ENCODE measurements around the gene KCNA10. TPM values are rescaled to one million over a fixed set of nuclear protein-coding genes. Genes with fewer than 3 reads are reported as not detected.
A peak's percentile ranks its signal among the peaks of the same experiment; 100 is the strongest.

Gene KCNA10
- total RNA-seq, result not detected

- Mint-ChIP-seq H3K4me1 (ENCODE audit: low read depth) (no peaks in the 10 kb centered on the region), H3K36me3 (ENCODE audit: low read depth) (no peaks in the 10 kb centered on the region), H3K9me3 (no peaks in the 10 kb centered on the region), H3K27ac (no peak within 1 kb of the TSS), H3K27me3 (ENCODE audit: low read depth) (peaks cover 13% of the 10 kb centered on the region), H3K4me3 (no peak within 1 kb of the TSS)
- CTCF ChIA-PET, result interaction anchor here (1.4 to 10.3 kb wide), 4 partner anchors 24 to 265 kb away, joined by 4 to 105 read pairs (median 8); no protein-coding TSS in a partner anchor
- intact Hi-C loops (cut with micrococcal nuclease), result no loop called here
- DNase-seq, result no peak
Measured at GRCh38 chr1:110519125-110519810, at the start of gene KCNA10. TSS of gene KCNA10 (minus strand) at chr1:110519175. CDS start at chr1:110518787, 388 bp downstream.

- Mint-ChIP-seq H3K9me3 (no peaks in the 10 kb centered on the region), H3K36me3 (ENCODE audit: low read depth) (no peaks in the 10 kb centered on the region), H3K4me3 (no peak overlapping the region), H3K27me3 (ENCODE audit: low read depth) (peaks cover 18% of the 10 kb centered on the region), H3K4me1 (ENCODE audit: low read depth) (no peaks in the 10 kb centered on the region), H3K27ac (no peak overlapping the region)
- CTCF ChIA-PET, result interaction anchor here (2.0 kb wide), 1 partner anchor 52 kb away, joined by 5 read pairs; no protein-coding TSS in a partner anchor
- intact Hi-C loops (cut with micrococcal nuclease), result no loop called here
- DNase-seq, result no peak
Measured at GRCh38 chr1:110566836-110567235, 47.9 kb upstream of the KCNA10 start.

- no peaks in the 10 kb centered on the region for H3K9me3 Mint-ChIP-seq
- H3K27me3 Mint-ChIP-seq (ENCODE audit: low read depth), result peaks cover 12% of the 10 kb centered on the region
Measured at GRCh38 chr1:110565565-110565964, 46.6 kb upstream of the KCNA10 start.

GRCh38 chr1:110563089-110563488 is 44.1 kb upstream of the KCNA10 start:
- Mint-ChIP-seq H3K27me3 (ENCODE audit: low read depth) (peaks cover 10% of the 10 kb centered on the region), H3K27ac (no peak overlapping the region), H3K9me3 (no peaks in the 10 kb centered on the region), H3K36me3 (ENCODE audit: low read depth) (no peaks in the 10 kb centered on the region), H3K4me1 (ENCODE audit: low read depth) (no peaks in the 10 kb centered on the region), H3K4me3 (no peak overlapping the region)
- no peak for DNase-seq
- CTCF ChIA-PET, result interaction anchor here (0.6 kb wide), 1 partner anchor 220 kb away, joined by 3 read pairs; no protein-coding TSS in a partner anchor
- intact Hi-C loops (cut with micrococcal nuclease), result no loop called here

More at GRCh38 chr1:110565565-110565964, 46.6 kb upstream of the KCNA10 start:
- Mint-ChIP-seq H3K4me3 (no peak overlapping the region), H3K36me3 (ENCODE audit: low read depth) (no peaks in the 10 kb centered on the region), H3K27ac (no peak overlapping the region), H3K4me1 (ENCODE audit: low read depth) (no peaks in the 10 kb centered on the region)
- CTCF ChIA-PET, result no interaction called here
- intact Hi-C loops (cut with micrococcal nuclease), result no loop called here
- DNase-seq, result no peak

GRCh38 chr1:110561596-110561995 is 42.6 kb upstream of the KCNA10 start:
- no peaks in the 10 kb centered on the region for H3K36me3 Mint-ChIP-seq (ENCODE audit: low read depth)

GRCh38 chr1:110559157-110559556 is 40.2 kb upstream of the KCNA10 start:
- H3K27me3 Mint-ChIP-seq (ENCODE audit: low read depth), result peaks cover 28% of the 10 kb centered on the region
- intact Hi-C loops (cut with micrococcal nuclease), result no loop called here
- H3K36me3 Mint-ChIP-seq (ENCODE audit: low read depth), result no peaks in the 10 kb centered on the region
- peak; percentile 12 for DNase-seq
- CTCF ChIA-PET, result no interaction called here
- H3K4me3 Mint-ChIP-seq, result no peak overlapping the region
- no peak overlapping the region for H3K27ac Mint-ChIP-seq
- H3K9me3 Mint-ChIP-seq, result no peaks in the 10 kb centered on the region
- peaks cover 3% of the 10 kb centered on the region for H3K4me1 Mint-ChIP-seq (ENCODE audit: low read depth)

More at GRCh38 chr1:110561596-110561995, 42.6 kb upstream of the KCNA10 start:
- Mint-ChIP-seq H3K27ac (no peak overlapping the region), H3K4me3 (no peak overlapping the region), H3K9me3 (no peaks in the 10 kb centered on the region), H3K27me3 (ENCODE audit: low read depth) (peaks cover 14% of the 10 kb centered on the region), H3K4me1 (ENCODE audit: low read depth) (no peaks in the 10 kb centered on the region)
- CTCF ChIA-PET, result interaction anchor here (1.3 kb wide), 1 partner anchor 52 kb away, joined by 3 read pairs; no protein-coding TSS in a partner anchor
- no peak for DNase-seq
- intact Hi-C loops (cut with micrococcal nuclease), result no loop called here

- Mint-ChIP-seq H3K4me1 (ENCODE audit: low read depth) (peaks cover 3% of the 10 kb centered on the region), H3K27me3 (ENCODE audit: low read depth) (peaks cover 39% of the 10 kb centered on the region), H3K4me3 (no peak overlapping the region), H3K9me3 (no peaks in the 10 kb centered on the region), H3K27ac (no peak overlapping the region), H3K36me3 (ENCODE audit: low read depth) (no peaks in the 10 kb centered on the region)
- intact Hi-C loops (cut with micrococcal nuclease), result no loop called here
- no peak for DNase-seq
- CTCF ChIA-PET, result interaction anchor here (0.7 to 2.9 kb wide), 4 partner anchors 25 to 208 kb away, joined by 3 to 18 read pairs (median 6); no protein-coding TSS in a partner anchor
Measured at GRCh38 chr1:110557481-110557880, 38.5 kb upstream of the KCNA10 start.

GRCh38 chr1:110556471-110556807 is 37.5 kb upstream of the KCNA10 start:
- no peak overlapping the region for H3K4me3 Mint-ChIP-seq

GRCh38 chr1:110555807-110556470 is 37.0 kb upstream of the KCNA10 start:
- CTCF ChIA-PET, result interaction anchor here (0.7 to 3.1 kb wide), 21 partner anchors 11 to 231 kb away, joined by 3 to 18 read pairs (median 5); partner anchors contain the start of gene KCNA2
- DNase-seq, result no peak
- Mint-ChIP-seq H3K4me1 (ENCODE audit: low read depth) (peaks cover 3% of the 10 kb centered on the region), H3K4me3 (no peak overlapping the region), H3K27me3 (ENCODE audit: low read depth) (peaks cover 41% of the 10 kb centered on the region), H3K27ac (no peak overlapping the region), H3K36me3 (ENCODE audit: low read depth) (no peaks in the 10 kb centered on the region), H3K9me3 (no peaks in the 10 kb centered on the region)
- intact Hi-C loops (cut with micrococcal nuclease), result loop anchor here (1.0 kb wide), 2 partner anchors 59 to 227 kb away; no protein-coding TSS in a partner anchor

More at GRCh38 chr1:110556471-110556807, 37.5 kb upstream of the KCNA10 start:
- Mint-ChIP-seq H3K36me3 (ENCODE audit: low read depth) (no peaks in the 10 kb centered on the region), H3K27me3 (ENCODE audit: low read depth) (peaks cover 39% of the 10 kb centered on the region), H3K27ac (no peak overlapping the region), H3K9me3 (no peaks in the 10 kb centered on the region), H3K4me1 (ENCODE audit: low read depth) (peaks cover 3% of the 10 kb centered on the region)
- intact Hi-C loops (cut with micrococcal nuclease), result no loop called here
- DNase-seq, result no peak
- CTCF ChIA-PET, result interaction anchor here (0.8 to 3.1 kb wide), 11 partner anchors 14 to 230 kb away, joined by 3 to 18 read pairs (median 7); no protein-coding TSS in a partner anchor

GRCh38 chr1:110554871-110555801 is 36.2 kb upstream of the KCNA10 start:
- Mint-ChIP-seq H3K9me3 (no peaks in the 10 kb centered on the region), H3K27me3 (ENCODE audit: low read depth) (peaks cover 41% of the 10 kb centered on the region), H3K36me3 (ENCODE audit: low read depth) (no peaks in the 10 kb centered on the region), H3K27ac (no peak overlapping the region), H3K4me3 (peak overlapping the region; percentile 22), H3K4me1 (ENCODE audit: low read depth) (peaks cover 3% of the 10 kb centered on the region)
- CTCF ChIA-PET, result interaction anchor here (0.7 to 3.1 kb wide), 21 partner anchors 10 to 232 kb away, joined by 3 to 18 read pairs (median 5); partner anchors contain the start of gene KCNA2
- intact Hi-C loops (cut with micrococcal nuclease), result loop anchor here (1.0 kb wide), 2 partner anchors 60 to 228 kb away; no protein-coding TSS in a partner anchor
- peak; percentile 55 for DNase-seq

GRCh38 chr1:110551278-110551809 is 32.4 kb upstream of the KCNA10 start:
- intact Hi-C loops (cut with micrococcal nuclease), result no loop called here
- CTCF ChIA-PET, result no interaction called here

More at GRCh38 chr1:110551278-110551809, 32.4 kb upstream of the KCNA10 start:
- Mint-ChIP-seq H3K36me3 (ENCODE audit: low read depth) (no peaks in the 10 kb centered on the region), H3K4me1 (ENCODE audit: low read depth) (peaks cover 3% of the 10 kb centered on the region), H3K27me3 (ENCODE audit: low read depth) (peaks cover 27% of the 10 kb centered on the region), H3K4me3 (no peak overlapping the region), H3K27ac (no peak overlapping the region), H3K9me3 (no peaks in the 10 kb centered on the region)
- DNase-seq, result no peak

Data from activated naive CD4-positive, alpha-beta T cell treated with anti-CD3 and anti-CD28 coated beads for 36 hours (primary cell).